ENCODE data around the gene TAGLN.

TAGLN gene

GRCh38 chr11:117217141-117218084, 18.2 kb downstream of the TAGLN start:
- no peak for DNase-seq

GRCh38 chr11:117218133-117218915, 19.2 kb downstream of the TAGLN start:
- no peak for DNase-seq

- no peak for DNase-seq
Observed at GRCh38 chr11:117219001-117219400, 19.8 kb downstream of the TAGLN start.

GRCh38 chr11:117219455-117219854, 20.3 kb downstream of the TAGLN start:
- DNase-seq: no peak

- DNase-seq: no peak
Observed at GRCh38 chr11:117219995-117220394, 20.8 kb downstream of the TAGLN start.

- DNase-seq: no peak
Observed at GRCh38 chr11:117220568-117220967, 21.4 kb downstream of the TAGLN start.

GRCh38 chr11:117220999-117221774, 22.0 kb downstream of the TAGLN start:
- no peak for DNase-seq

GRCh38 chr11:117221775-117222517, 22.8 kb downstream of the TAGLN start:
- DNase-seq: no peak

GRCh38 chr11:117222991-117223740, 24.0 kb downstream of the TAGLN start:
- no peak for DNase-seq

GRCh38 chr11:117223741-117224689, 24.8 kb downstream of the TAGLN start:
- DNase-seq: no peak

- DNase-seq: no peak
Observed at GRCh38 chr11:117225553-117226170, 26.5 kb downstream of the TAGLN start.

- DNase-seq: peak; percentile 50
Observed at GRCh38 chr11:117226388-117227385, 27.5 kb downstream of the TAGLN start.

GRCh38 chr11:117228091-117228490, 28.9 kb downstream of the TAGLN start:
- no peak for DNase-seq

- DNase-seq: no peak
Observed at GRCh38 chr11:117229411-117229810, 30.2 kb downstream of the TAGLN start.

- no peak for DNase-seq
Observed at GRCh38 chr11:117229931-117230285, 30.7 kb downstream of the TAGLN start.

GRCh38 chr11:117230286-117230961, 31.3 kb downstream of the TAGLN start:
- DNase-seq: peak; percentile 73

- DNase-seq: no peak
Observed at GRCh38 chr11:117230999-117231841, 32.0 kb downstream of the TAGLN start.

Data from stimulated activated CD8-positive, alpha-beta memory T cell treated with anti-CD3 and anti-CD28 coated beads, Interleukin-4, amount 100 ng/mL, for 48 hours (primary cell).